ENCODE data around the gene RPL36.

DNA sequence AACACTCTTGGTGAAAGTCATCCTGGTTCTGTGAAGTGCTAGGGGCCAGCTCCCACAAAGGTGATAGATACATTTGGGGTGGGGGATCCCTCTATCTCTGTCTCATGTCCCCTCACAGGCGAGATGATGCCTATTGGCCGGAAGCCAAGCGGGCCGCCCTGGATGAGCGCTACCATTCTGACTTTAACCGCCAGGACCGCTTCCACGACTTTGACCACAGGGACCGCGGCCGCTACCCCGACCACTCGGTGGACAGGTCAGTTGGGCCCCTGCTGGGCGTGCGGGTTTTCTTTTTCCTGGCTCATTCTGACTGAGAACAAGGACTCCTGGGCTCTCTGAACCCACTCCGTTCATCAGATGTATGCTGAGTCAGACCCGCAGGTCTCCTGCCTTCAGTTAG lies 26.2 kb upstream of the RPL36 start:
- TF ChIP-seq, protein P1, sequence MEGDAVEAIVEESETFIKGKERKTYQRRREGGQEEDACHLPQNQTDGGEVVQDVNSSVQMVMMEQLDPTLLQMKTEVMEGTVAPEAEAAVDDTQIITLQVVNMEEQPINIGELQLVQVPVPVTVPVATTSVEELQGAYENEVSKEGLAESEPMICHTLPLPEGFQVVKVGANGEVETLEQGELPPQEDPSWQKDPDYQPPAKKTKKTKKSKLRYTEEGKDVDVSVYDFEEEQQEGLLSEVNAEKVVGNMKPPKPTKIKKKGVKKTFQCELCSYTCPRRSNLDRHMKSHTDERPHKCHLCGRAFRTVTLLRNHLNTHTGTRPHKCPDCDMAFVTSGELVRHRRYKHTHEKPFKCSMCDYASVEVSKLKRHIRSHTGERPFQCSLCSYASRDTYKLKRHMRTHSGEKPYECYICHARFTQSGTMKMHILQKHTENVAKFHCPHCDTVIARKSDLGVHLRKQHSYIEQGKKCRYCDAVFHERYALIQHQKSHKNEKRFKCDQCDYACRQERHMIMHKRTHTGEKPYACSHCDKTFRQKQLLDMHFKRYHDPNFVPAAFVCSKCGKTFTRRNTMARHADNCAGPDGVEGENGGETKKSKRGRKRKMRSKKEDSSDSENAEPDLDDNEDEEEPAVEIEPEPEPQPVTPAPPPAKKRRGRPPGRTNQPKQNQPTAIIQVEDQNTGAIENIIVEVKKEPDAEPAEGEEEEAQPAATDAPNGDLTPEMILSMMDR (IDR thresholded peaks at IDR 0.05), result no peak
- TF ChIP-seq POLR2A (IDR thresholded peaks at IDR 0.05) (no peak), POLR2AphosphoS5 (IDR thresholded peaks at IDR 0.05) (no peak), EP300 (IDR thresholded peaks at IDR 0.05; ENCODE audit: low read depth) (no peak)

Data from transverse colon (tissue), 4 donors.